GM12878 (cell line): ENCODE data around the gene C1QTNF3. TPM values are rescaled to one million over a fixed set of nuclear protein-coding genes. Genes with fewer than 3 reads are reported as not detected.

Source experiments
- ASH2L ChIP-seq: fragments of 300-600, 200-600 bp; sonication (generic); IDR thresholded peaks from 2 replicates; pipeline ENCODE4 v1.6.1; 2017; ENCODE audit warnings: low read depth, mild to moderate bottlenecking, borderline replicate concordance
- CREM ChIP-seq: IDR thresholded peaks from 2 replicates; pipeline ENCODE4 v1.6.1; 2014; ENCODE audit warnings: antibody characterized with exemption, low read depth
- DPF2 ChIP-seq: fragments of 450-650 bp; IDR thresholded peaks from 2 replicates; pipeline ENCODE4 v1.6.1; 2017; ENCODE audit warnings: mild to moderate bottlenecking
- EGR1 ChIP-seq, 2 experiments: IDR thresholded peaks; 1 replicate in 1 of 2; 2 replicates in 1 of 2; pipeline ENCODE4 v1.6.1; 2011 to 2012; ENCODE audit warnings: low read depth in 2 of 2, low read length in 2 of 2, borderline replicate concordance in 1 of 2, mild to moderate bottlenecking in 1 of 2, moderate library complexity in 1 of 2
- FOXK2 ChIP-seq: fragments of 450-650 bp; IDR thresholded peaks from 2 replicates; pipeline ENCODE4 v1.6.1; 2017; ENCODE audit warnings: mild to moderate bottlenecking, moderate library complexity
- GATAD2B ChIP-seq: fragments of 450-650 bp; conservative IDR thresholded peaks from 2 replicates; pipeline ENCODE4 v1.6.1; 2017; ENCODE audit warnings: low read depth, mild to moderate bottlenecking, moderate library complexity
- HCFC1 ChIP-seq: fragments of 150-350 bp; IDR thresholded peaks from 2 replicates; pipeline ENCODE4 v1.6.1; 2014; ENCODE audit warnings: low read length
- HDGF ChIP-seq: fragments of 450-650 bp; IDR thresholded peaks from 2 replicates; pipeline ENCODE4 v1.6.1; 2016; ENCODE audit warnings: antibody characterized with exemption
- IKZF2 ChIP-seq, 2 experiments: fragments of 450-650 bp; IDR thresholded peaks; 2 replicates each; pipeline ENCODE4 v1.6.1; 2017; ENCODE audit warnings: mild to moderate bottlenecking in 2 of 2, moderate library complexity in 2 of 2
- MYC ChIP-seq: IDR thresholded peaks from 2 replicates; pipeline ENCODE4 v1.6.1; 2011; ENCODE audit warnings: mild to moderate bottlenecking, low read length, moderate library complexity, inconsistent platforms; ENCODE audit not compliant: insufficient read depth, insufficient replicate concordance, insufficient read length, severe bottlenecking
- NR2F1 ChIP-seq: fragments of 450-650 bp; conservative IDR thresholded peaks from 2 replicates; pipeline ENCODE4 v1.6.1; 2017; ENCODE audit warnings: mild to moderate bottlenecking
- RUNX3 ChIP-seq: IDR thresholded peaks from 2 replicates; pipeline ENCODE4 v1.6.1; 2012; ENCODE audit warnings: low read length, inconsistent platforms
- SMAD5 ChIP-seq: IDR thresholded peaks from 2 replicates; pipeline ENCODE4 v1.6.1; 2016; ENCODE audit warnings: antibody characterized with exemption, low read depth
- SP1 ChIP-seq: IDR thresholded peaks from one replicate; pipeline ENCODE4 v1.6.1; 2011; ENCODE audit warnings: low read depth, low read length
- SRF ChIP-seq, 2 experiments: IDR thresholded peaks; 2 replicates each; pipeline ENCODE4 v1.6.1; 2011; ENCODE audit warnings: low read depth in 2 of 2, low read length in 2 of 2, mild to moderate bottlenecking in 1 of 2, moderate library complexity in 1 of 2
- TAF1 ChIP-seq: IDR thresholded peaks from 2 replicates; pipeline ENCODE4 v1.6.1; 2011; ENCODE audit warnings: mild to moderate bottlenecking, low read depth, low read length, borderline replicate concordance
- TARDBP ChIP-seq: IDR thresholded peaks from 2 replicates; pipeline ENCODE4 v1.6.1; 2016; ENCODE audit warnings: borderline replicate concordance
- YY1 ChIP-seq: IDR thresholded peaks from 2 replicates; pipeline ENCODE4 v1.6.1; 2011; ENCODE audit warnings: low read depth, mild to moderate bottlenecking, low read length
- ZBED1 ChIP-seq: IDR thresholded peaks from 2 replicates; pipeline ENCODE4 v1.6.1; 2016; ENCODE audit warnings: borderline replicate concordance
- ZNF207 ChIP-seq: fragments of 450-650 bp; IDR thresholded peaks from 2 replicates; pipeline ENCODE4 v1.6.1; 2014; ENCODE audit warnings: antibody characterized with exemption, mild to moderate bottlenecking, borderline replicate concordance
- polyA plus RNA-seq, 11 experiments: library from polyadenylated mRNA; depleted of rRNA in 4 of 11; unstranded in 6 of 11; stranded (reverse) in 5 of 11; fragments of >200 nt; fragmentation: Nextera tagmentation in 4 of 11; fragmentation: Illumina TruSeq in 1 of 11; extraction: Ambion mirVana in 4 of 11; extraction: Trizol in 1 of 11; gene quantifications; 1 replicate in 1 of 11; 2 replicates in 10 of 11; pipeline versions ENCODE4 v1.2.1 to v1.2.3, GENCODE V29; 2011 to 2016; ENCODE audit warnings: inconsistent platforms in 2 of 11, missing spikeins in 2 of 11, low read depth in 1 of 11
- total RNA-seq, 4 experiments: library from RNA; depleted of rRNA in 3 of 4; stranded (reverse); fragments of >200 nt in 3 of 4; fragmentation: Illumina TruSeq in 1 of 4; extraction: Trizol in 1 of 4; gene quantifications; 2 replicates each; pipeline versions ENCODE4 v1.2.1 to v1.2.3, GENCODE V29; 2013 to 2021
- TF ChIP-seq, protein P1 (sequence below): fragments of 450-650 bp; IDR thresholded peaks from 2 replicates; pipeline ENCODE4 v1.6.1; 2017; ENCODE audit warnings: mild to moderate bottlenecking, moderate library complexity
- TF ChIP-seq, protein P2 (sequence below): IDR thresholded peaks from 2 replicates; pipeline ENCODE4 v1.6.1; 2011; ENCODE audit warnings: mild to moderate bottlenecking, low read depth, low read length, moderate library complexity; ENCODE audit not compliant: insufficient replicate concordance
- TF ChIP-seq, protein P3 (sequence below), 3 experiments: IDR thresholded peaks in 2 of 3; conservative IDR thresholded peaks in 1 of 3; 2 replicates each; pipeline ENCODE4 v1.5.1; 2011; ENCODE audit warnings: low read depth in 3 of 3, low read length in 3 of 3, mild to moderate bottlenecking in 3 of 3, control low read depth in 2 of 3, moderate library complexity in 2 of 3, inconsistent platforms in 1 of 3, mixed read lengths in 1 of 3; ENCODE audit not compliant: control insufficient read depth in 2 of 3, insufficient read depth in 1 of 3; ENCODE audit errors: extremely low read depth in 1 of 3

The C1QTNF3 gene
- total and polyA plus RNA-seq, 10 of the 15 experiments (the other 5 are each of a cell fraction or from before 2014, with no cell fraction given) = 0.39 to 6.3 (median 1.3) TPM

DNA sequence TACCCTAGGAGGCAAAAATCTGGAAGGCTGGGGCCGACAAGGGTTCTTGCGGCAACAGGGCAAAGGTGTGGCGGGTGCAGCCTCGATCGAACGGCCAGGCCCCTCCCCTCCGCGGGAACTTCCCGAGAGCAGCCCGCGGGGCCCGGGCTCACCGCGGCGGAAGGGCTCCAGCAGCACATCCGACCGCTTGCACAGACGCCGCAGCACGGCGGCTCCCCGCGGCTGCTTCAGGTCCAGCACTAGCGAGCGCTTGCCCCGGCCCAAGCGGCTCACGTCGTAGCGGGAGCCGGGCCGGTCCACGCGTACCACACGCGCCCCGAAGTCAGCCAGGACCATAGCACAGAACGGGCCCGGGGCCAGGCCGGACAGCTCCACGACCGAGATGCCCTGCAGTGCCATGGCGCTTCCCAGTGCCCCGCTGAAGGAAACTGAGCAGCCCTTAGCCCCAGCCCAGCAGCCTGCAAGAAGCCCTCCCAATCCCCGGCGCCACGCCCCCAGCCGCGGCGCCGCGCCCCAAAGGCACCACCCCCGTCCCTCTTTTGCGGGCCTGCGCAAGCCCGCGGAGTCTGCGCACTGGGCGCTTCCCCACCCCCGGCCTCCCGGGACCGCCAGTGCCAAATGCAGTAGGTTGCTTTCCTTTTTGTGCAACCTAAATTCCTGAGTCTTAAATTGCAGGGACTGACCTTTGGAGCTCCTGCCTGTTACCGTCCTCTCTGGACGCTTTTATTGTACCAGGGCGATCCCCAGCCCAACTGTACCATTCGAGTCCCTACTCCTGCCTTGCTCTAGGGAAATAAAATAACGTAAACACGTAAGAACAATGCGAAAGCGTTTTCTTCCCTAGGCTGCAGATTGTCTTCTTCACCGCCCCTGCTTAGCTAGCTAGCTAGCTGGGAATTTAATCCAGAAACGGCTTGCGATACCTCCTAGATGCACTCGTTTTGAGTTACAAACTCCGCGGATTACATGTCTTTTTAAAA is 35.1 kb downstream of the C1QTNF3 start, which contains the start of gene AMACR (continued):
- no peak for TF ChIP-seq MYC
- TF ChIP-seq SP1 = no peak
- TF ChIP-seq ZNF207 = peak; percentile 58; the same call in 1 of the 2 replicates
- TF ChIP-seq HDGF = no peak
- 0 out of 2 replicates have a peak, but pooled peaks have one; percentile 23 for TF ChIP-seq TARDBP
- TF ChIP-seq EGR1 (IDR thresholded peaks at IDR 0.05; ENCODE audit: borderline replicate concordance in 1 of 2, low read depth in 2 of 2, low read length in 2 of 2) = peak in 1 of 2 experiments; percentile 84; a peak in 2 of 3 replicates
- 0 out of 4 replicates have a peak, but pooled peaks of 1 of the 2 experiments have one; percentile 53 for TF ChIP-seq SRF (IDR thresholded peaks at IDR 0.05; ENCODE audit: low read depth in 2 of 2, low read length in 2 of 2)
- peak; percentile 54 for TF ChIP-seq NR2F1
- 0 out of 2 replicates have a peak, but pooled peaks have one; percentile 26 for TF ChIP-seq CREM
- TF ChIP-seq IKZF2 (IDR thresholded peaks at IDR 0.05) = peak in 1 of 2 experiments; percentile 57; a peak in 2 of 4 replicates
- peak; percentile 51; the same call in 1 of the 2 replicates for TF ChIP-seq ZBED1
- TF ChIP-seq DPF2 = peak; percentile 87
- no peak for TF ChIP-seq ASH2L
- TF ChIP-seq, protein P1, sequence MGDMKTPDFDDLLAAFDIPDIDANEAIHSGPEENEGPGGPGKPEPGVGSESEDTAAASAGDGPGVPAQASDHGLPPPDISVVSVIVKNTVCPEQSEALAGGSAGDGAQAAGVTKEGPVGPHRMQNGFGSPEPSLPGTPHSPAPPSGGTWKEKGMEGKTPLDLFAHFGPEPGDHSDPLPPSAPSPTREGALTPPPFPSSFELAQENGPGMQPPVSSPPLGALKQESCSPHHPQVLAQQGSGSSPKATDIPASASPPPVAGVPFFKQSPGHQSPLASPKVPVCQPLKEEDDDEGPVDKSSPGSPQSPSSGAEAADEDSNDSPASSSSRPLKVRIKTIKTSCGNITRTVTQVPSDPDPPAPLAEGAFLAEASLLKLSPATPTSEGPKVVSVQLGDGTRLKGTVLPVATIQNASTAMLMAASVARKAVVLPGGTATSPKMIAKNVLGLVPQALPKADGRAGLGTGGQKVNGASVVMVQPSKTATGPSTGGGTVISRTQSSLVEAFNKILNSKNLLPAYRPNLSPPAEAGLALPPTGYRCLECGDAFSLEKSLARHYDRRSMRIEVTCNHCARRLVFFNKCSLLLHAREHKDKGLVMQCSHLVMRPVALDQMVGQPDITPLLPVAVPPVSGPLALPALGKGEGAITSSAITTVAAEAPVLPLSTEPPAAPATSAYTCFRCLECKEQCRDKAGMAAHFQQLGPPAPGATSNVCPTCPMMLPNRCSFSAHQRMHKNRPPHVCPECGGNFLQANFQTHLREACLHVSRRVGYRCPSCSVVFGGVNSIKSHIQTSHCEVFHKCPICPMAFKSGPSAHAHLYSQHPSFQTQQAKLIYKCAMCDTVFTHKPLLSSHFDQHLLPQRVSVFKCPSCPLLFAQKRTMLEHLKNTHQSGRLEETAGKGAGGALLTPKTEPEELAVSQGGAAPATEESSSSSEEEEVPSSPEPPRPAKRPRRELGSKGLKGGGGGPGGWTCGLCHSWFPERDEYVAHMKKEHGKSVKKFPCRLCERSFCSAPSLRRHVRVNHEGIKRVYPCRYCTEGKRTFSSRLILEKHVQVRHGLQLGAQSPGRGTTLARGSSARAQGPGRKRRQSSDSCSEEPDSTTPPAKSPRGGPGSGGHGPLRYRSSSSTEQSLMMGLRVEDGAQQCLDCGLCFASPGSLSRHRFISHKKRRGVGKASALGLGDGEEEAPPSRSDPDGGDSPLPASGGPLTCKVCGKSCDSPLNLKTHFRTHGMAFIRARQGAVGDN = peak; percentile 77; the same call in 1 of the 2 replicates
- TF ChIP-seq, protein P2, sequence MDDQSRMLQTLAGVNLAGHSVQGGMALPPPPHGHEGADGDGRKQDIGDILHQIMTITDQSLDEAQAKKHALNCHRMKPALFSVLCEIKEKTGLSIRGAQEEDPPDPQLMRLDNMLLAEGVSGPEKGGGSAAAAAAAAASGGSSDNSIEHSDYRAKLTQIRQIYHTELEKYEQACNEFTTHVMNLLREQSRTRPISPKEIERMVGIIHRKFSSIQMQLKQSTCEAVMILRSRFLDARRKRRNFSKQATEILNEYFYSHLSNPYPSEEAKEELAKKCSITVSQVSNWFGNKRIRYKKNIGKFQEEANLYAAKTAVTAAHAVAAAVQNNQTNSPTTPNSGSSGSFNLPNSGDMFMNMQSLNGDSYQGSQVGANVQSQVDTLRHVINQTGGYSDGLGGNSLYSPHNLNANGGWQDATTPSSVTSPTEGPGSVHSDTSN = no peak
- TF ChIP-seq RUNX3 = peak; percentile 57
- peak; percentile 78; the same call in 1 of the 2 replicates for TF ChIP-seq GATAD2B
- TF ChIP-seq TAF1 = peak; percentile 78; the same call in 1 of the 2 replicates
- TF ChIP-seq YY1 = peak; percentile 62; the same call in 1 of the 2 replicates
- TF ChIP-seq SMAD5 = peak; percentile 91
- peak; percentile 26; the same call in 1 of the 2 replicates for TF ChIP-seq FOXK2
- TF ChIP-seq, protein P3, sequence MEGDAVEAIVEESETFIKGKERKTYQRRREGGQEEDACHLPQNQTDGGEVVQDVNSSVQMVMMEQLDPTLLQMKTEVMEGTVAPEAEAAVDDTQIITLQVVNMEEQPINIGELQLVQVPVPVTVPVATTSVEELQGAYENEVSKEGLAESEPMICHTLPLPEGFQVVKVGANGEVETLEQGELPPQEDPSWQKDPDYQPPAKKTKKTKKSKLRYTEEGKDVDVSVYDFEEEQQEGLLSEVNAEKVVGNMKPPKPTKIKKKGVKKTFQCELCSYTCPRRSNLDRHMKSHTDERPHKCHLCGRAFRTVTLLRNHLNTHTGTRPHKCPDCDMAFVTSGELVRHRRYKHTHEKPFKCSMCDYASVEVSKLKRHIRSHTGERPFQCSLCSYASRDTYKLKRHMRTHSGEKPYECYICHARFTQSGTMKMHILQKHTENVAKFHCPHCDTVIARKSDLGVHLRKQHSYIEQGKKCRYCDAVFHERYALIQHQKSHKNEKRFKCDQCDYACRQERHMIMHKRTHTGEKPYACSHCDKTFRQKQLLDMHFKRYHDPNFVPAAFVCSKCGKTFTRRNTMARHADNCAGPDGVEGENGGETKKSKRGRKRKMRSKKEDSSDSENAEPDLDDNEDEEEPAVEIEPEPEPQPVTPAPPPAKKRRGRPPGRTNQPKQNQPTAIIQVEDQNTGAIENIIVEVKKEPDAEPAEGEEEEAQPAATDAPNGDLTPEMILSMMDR (IDR thresholded peaks at IDR 0.05 in 2 of 3, conservative IDR thresholded peaks at IDR 0.05 in 1 of 3; ENCODE audit: control insufficient read depth in 2 of 3, extremely low read depth in 1 of 3, insufficient read depth in 1 of 3, low read depth in 3 of 3, low read length in 3 of 3) = peak in 2 of 3 experiments; percentile 13 to 15; a peak in 2 of 6 replicates
- 0 out of 2 replicates have a peak, but pooled peaks have one; percentile 9 for TF ChIP-seq HCFC1
